Stimulated activated CD8-positive, alpha-beta memory T cell treated with anti-CD3 and anti-CD28 coated beads, Interleukin-4, amount 100 ng/mL, for 24 hours (primary cell): ENCODE data around the gene OMP.

Source experiments
- DNase-seq: peaks from one replicate; pipeline ENCODE4 v3.0.0-alpha.2; 2020; ENCODE audit warnings: low read depth

Gene OMP

DNA sequence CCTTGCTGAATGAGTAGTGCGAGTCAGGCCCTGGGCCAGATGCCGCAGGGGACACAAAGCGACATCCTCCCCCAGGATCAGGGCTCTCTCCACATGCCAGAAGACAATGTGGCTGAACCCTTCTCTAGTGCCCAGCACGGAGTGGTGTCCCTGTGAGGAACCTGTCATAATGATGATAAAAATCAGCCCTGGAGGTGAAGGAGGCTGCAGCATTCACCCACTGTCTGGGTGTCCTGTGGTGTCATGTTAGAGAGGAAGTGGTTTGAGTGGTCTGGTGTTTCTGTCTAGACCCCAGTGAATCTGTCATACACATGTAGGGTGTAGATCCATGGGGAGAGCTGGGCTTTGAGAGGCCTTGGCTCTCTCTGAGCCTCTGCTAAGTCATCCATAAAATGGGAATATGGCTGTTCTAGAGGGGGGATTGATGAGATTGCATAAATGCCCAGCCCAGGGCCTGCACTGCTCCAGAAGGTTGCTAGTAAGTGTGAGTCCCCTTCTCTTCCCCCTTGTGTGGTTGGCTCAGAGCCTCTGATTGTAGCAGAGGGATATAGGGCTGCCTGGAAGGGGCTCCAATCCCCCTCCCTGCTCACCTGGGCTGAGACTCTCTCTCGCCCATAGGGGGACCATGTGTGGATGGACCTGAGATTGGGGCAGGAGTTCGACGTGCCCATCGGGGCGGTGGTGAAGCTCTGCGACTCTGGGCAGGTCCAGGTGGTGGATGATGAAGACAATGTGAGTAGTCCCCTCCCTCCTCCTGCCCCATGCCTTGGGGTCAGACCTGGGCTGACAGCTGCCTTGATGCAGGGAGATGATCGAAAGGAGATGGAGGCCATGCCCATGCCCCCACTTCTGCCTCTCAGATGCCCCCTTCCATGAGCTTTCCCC, 39.7 kb downstream of the OMP start:
- no peak for DNase-seq

DNA sequence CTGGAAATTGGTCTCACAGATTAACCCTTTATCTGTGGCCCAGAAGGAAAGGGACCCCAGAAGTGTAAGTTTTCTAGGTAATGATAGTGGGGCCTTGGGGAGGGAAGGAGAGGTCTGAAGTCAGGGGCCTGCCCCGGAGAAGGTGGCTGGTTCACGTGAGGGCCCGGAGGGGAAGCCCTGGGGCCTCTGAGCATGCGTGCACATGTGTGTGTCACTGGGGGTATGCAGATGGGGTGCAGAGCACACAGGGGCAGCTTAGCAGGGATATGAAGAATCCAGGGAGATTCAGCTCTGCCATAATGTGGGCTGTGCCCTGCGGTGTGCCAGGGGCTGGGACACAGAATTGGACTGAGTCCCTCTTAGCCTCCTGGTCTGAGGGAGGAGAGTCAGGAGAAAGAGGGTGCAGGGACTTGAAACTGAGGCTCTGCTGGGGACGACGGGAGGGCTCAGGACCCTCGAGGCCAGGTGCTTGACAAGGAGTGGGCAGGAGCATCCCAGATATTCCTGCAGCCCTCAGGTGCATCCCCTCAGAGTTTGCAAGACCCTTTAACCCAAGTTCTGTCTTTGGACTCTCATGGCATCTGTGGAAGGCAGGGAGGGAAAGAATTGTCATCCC, 40.9 kb downstream of the OMP start:
- DNase-seq = no peak

DNA sequence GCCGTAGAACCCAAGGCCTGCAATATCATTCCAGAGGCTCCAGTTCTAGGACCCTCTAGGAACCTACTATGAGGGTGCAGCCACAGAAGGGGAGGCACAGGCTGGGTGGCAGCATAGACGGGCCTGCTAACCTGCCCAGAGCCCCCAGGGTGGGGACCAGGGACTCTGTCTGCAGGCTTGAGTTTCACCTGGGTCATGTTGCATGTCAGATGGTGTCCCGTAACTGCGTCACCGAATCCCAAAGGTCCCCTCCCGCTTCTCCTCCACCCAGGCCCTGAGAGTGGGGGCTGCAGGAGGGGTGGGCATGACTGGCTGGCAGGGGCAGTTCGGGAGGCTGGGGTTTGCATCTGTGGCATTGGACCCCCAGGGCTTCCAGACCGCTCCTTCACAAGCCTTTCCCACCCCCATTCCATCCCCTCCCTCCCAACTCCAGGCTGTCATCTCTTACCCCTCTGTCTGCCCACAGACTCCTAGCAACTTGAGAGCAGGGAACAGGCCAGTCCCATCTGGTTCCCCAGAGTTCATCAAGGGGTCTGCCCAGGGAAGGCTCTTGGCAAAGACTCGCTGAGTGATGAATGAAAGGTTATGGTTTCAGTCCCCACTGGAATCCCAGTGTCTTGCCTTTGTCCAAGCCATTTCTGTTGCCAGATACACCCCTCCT, 41.7 kb downstream of the OMP start:
- no peak for DNase-seq

DNA sequence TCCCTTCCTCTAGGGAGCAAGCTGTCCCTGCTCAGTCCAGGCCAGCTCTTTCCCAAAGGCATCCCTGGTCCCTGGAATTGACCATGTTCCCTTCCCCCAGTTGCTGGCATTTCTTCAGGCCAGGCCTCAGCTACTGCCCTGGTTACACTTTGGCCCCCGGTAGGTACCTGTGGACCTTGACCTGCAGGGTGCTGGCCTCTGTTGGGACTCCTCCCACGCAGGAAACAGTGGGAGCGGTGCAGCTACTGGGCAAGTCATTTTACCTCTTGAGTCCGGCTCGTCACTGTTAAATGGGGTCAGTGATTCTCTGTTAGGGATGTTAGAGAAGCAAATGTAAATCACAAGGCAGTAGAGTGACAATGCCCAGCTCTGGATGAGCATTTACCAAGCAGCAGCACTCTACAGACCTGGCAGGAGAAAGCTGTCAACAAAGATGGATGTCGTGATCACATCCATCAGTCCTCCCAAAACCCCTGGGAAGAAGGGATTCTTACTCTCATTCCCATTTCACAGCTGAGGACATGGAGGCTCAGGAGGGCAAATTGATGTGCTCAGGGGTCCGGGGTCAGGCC, 42.3 kb downstream of the OMP start:
- DNase-seq = no peak

DNA sequence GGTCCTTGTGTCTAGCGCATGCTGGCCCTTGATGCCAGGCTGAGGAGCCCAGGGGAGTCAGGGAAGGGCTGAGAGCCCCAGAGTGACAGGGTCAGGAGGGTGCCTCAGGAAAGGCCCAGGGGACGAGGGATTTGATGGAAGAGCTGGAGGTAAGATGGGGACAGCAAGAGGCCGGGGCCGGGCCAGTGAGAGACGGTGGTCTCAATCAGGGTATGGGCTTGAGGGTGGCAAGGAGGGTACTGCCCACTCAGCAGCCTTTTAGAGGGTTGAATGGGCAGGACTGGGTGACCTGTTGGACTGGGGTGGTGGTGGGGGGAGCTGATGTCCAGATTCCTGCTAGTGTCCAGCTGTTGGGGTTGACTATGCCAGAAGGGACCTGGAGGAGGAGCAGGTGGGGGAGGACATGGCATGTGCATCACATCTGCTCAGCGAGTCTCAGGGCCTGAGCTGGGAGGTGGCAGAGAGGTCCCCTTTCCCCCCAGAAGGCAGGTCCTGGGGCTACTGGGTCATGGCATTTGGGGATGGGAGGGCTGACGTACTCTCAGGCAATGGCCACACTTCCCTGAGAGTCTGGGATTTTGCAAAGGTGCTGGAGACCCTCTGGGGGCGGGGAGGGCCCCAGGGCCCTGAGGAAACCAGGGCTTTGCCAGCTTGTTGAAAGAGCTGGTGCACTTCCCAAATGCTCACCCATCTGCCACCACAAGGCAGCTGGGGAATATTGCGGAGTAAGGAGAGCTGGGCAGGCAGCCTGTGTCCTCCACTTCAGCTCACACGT, 43.8 kb downstream of the OMP start:
- no peak for DNase-seq

DNA sequence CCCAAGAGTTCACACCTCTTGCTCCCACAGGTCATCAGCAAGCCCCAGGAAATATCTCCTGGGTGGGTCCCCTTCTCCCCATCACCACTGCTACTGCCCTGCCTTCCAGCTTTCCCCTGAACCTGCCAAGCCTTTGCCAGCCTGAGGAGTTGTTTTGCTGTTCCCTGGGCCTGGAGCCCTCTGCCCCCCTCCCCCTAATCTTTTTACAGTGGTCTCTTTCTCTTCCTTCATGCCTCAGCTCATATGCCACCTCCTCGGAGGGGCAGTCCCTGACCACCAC, 44.3 kb downstream of the OMP start:
- no peak for DNase-seq

DNA sequence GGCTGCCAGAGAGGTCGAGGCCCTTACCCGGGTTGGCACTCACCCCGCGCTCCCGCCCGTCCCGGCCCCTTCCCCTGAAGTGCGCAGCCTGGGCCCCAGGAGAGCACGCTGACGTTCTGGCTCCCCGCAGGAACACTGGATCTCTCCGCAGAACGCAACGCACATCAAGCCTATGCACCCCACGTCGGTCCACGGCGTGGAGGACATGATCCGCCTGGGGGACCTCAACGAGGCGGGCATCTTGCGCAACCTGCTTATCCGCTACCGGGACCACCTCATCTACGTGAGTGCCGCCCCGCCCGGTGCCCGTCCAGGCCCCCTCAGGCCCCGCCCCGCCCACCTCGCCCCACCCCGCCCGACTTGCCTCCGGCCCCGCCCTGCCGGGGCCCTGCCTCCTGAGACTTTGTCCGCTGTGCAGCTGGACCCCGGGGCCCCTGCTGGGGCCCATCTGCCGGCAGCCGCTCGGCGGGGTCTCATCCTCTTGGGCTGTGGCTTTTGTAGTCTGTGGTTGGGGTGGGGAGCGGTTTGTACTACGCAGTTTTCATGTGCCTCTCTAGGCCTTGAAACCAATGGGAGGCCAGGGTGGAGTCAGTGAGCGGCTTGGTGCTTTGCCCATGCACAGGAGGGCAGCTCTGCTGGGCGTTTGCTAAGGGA, 45.2 kb downstream of the OMP start:
- peak; percentile 13 for DNase-seq

DNA sequence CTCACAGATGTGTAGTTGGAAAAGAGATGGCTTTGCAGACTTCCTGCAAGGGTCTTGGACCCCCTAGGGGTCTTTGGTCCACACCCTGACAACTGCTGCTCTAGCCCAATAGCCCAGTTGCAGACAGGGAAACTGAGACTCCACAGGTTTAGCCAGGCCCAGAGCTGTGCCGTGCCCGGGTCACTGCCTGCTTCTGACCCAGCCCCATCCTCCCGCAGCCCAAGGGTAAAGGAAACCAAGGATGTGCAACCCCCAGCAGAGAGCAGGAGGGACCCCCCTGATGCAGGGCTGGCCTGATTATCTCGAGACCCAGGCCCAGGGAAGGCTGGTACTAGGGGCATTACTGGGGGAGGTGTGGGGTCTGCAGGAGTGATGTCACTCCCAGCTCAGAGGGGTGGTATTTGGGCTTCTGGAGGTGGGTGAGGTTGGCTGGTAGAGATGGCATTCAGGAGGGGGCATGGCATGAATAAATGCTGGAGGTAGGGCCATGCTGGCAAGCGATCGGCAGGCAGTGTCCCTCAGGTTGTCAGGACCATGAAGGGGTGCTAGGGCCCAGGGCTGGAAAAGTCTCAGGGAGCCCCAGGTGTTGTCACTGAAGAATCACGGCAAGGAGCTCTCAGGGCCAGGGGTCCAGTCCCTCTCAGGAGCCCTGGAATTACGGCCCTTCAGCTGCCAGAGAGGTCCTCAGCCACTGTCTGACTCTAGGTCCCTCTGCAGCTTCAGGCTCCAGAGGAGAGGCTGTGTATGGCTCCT, 46.5 kb downstream of the OMP start:
- DNase-seq = no peak

DNA sequence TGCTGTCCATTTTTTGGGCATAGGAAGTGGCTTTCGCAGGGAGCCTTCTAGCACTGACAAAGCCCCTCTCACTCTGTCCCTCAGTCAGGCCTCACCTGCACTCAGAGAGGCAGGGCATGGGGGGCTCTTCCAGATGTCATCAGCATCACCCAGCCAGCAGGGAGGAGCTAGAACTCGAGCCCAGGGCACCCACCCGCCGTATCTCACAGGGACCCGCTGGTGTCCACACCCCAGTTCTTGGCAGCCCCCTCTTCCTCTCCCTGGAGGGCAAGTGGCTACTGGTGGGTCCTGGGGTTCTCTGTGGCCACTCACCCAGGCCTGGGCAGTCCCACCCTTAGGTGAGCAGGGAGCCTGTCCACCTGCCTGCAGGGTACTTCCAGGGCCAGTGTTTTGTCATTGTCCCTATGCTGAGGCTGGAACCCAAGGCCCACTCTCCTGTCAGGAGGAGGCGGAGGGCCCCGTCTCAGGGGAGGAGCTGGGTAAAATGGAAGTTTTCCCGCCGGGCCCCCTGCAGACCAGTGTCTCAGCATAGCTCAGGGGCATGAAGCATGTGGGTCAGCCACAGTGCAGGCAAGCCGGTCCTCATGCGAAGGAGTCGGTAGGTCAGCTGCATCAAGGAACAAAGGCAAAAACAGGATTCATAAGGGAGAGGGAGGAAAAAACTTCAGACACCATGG, 47.2 kb downstream of the OMP start:
- DNase-seq = no peak

DNA sequence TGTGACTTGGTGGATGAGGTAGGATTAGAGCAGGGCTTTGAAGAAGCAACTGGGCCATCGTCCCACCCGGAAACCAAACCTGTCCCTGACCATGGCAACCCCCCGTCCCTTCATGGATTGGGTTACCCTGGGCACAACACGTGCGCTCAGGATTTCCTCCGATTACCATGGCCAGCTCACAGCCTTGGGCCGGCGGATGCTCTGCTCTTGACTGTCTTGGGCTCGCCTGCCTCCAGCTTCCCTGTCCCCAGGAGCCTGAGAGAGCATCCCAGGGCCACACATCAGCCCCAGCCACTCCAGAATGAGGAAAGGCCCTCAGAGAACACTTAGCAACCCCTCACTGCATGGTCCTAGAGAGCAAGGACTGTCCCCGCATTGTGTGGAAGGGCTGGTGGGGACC, 48.2 kb downstream of the OMP start:
- no peak for DNase-seq

DNA sequence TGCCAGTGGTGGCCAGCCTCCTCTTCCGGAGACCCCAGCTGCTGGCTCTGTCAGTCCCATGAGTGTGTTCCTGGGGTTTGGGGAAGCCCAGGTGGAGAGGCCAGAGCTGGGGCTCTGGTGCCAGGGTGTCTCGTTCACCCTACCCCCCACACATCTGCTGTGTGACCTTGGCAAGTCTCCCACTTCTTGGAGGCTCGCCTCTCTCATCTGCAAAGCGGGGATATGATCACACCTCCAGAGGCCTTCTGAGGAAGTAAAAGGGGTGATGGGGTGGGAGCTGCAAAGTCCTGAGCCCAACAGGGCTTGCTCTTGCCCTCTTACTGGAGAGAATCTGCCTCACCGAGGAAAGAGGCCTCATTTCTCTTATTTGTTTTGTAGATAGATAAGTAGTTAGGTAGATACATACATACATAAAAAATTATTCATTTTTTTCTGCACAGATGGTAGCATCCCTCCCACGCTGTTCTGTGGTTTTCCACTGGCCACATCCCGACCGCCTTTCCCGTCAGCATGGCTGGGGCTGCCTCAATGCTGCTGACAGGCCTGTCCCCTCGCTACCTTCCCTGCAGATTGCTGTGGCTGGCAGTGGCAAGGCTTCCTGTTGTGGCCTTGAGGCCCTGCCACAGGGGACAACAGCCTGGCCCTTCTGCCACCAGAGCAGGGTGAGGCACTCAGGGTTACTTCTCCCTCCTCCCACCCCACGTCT, 49.3 kb downstream of the OMP start:
- DNase-seq = peak; percentile 39

DNA sequence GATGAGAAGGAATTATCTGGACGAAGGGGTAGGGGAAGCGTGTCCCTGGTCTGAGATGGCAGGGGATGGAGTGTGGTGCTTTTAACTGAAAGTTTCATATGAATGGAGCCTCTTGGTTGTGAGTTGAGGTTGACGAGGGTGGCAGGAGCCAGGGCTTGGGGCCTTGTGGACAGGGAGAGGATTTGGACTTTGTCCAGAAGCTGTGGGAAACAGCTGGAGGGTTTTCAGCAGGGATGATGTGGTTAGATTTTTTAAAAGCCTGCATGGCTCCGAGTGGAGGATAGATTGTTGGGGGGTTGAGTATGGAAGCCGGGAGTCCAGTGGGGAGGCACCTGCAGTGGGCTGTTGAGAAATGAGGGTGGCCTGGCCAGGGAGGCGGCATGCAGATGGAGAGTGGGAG, 50.2 kb downstream of the OMP start:
- no peak for DNase-seq
